K562 (cell line): ENCODE results near the gene TOR1A. TPM values are rescaled to one million over a fixed set of nuclear protein-coding genes. Genes with fewer than 3 reads are reported as not detected.

Source experiments
- CEBPB ChIP-seq: fragments of 450-650 bp; IDR thresholded peaks from 2 replicates; pipeline ENCODE4 v1.6.1; 2016; ENCODE audit warnings: missing genetic modification characterization, missing compliant biosample characterization
- CHD4 ChIP-seq: fragments of 200-600 bp; sonication (generic); IDR thresholded peaks from 3 replicates; pipeline ENCODE4 v1.6.1; 2012; ENCODE audit warnings: low read depth, mild to moderate bottlenecking, mixed read lengths, low read length, inconsistent platforms; ENCODE audit not compliant: insufficient read depth, insufficient replicate concordance, poor library complexity, severe bottlenecking
- KAT8 ChIP-seq: fragments of 450-650 bp; IDR thresholded peaks from 2 replicates; pipeline ENCODE4 v1.6.1; 2016; ENCODE audit warnings: low read depth, mild to moderate bottlenecking
- KLF10 ChIP-seq: fragments of 250-450 bp; sonication (Bioruptor Pico); IDR thresholded peaks from 2 replicates; pipeline ENCODE4 v1.6.1; 2021; ENCODE audit warnings: matching md5 sums
- KLF16 ChIP-seq: IDR thresholded peaks from 2 replicates; pipeline ENCODE4 v1.6.1; 2016; ENCODE audit warnings: antibody characterized with exemption
- MCM2 ChIP-seq: fragments of 450-650 bp; IDR thresholded peaks from 2 replicates; pipeline ENCODE4 v1.6.1; 2017; ENCODE audit warnings: low read depth, mild to moderate bottlenecking
- OTX1 ChIP-seq: fragments of 450-650 bp; formaldehyde crosslinking; IDR thresholded peaks from 2 replicates; pipeline ENCODE4 v1.4.0; 2022; ENCODE audit warnings: mild to moderate bottlenecking
- RAD21 ChIP-seq, 2 experiments: fragments of 250-450 bp in 1 of 2; fragments of 450-650 bp in 1 of 2; sonication (Bioruptor Pico) in 1 of 2; formaldehyde crosslinking in 1 of 2; IDR thresholded peaks in 1 of 2; conservative IDR thresholded peaks in 1 of 2; 2 replicates each; pipeline versions ENCODE4 v1.4.0 to v1.8.0; 2020 to 2022; ENCODE audit warnings: mild to moderate bottlenecking in 2 of 2, moderate library complexity in 1 of 2
- RB1 ChIP-seq: fragments of 450-650 bp; IDR thresholded peaks from 2 replicates; pipeline ENCODE4 v1.6.1; 2017; ENCODE audit warnings: low read depth, mild to moderate bottlenecking
- SMARCC2 ChIP-seq: fragments of 450-650 bp; IDR thresholded peaks from 2 replicates; pipeline ENCODE4 v1.6.1; 2017; ENCODE audit warnings: antibody characterized with exemption, moderate library complexity, mild to moderate bottlenecking, low read depth
- SMC3 ChIP-seq: conservative IDR thresholded peaks from 2 replicates; pipeline ENCODE4 v1.6.1; 2011; ENCODE audit warnings: low read depth, low read length, improper control_type of control experiment; ENCODE audit not compliant: insufficient read depth
- SNRNP70 ChIP-seq: fragments of 200-400 bp; formaldehyde crosslinking; optimal IDR thresholded peaks from 2 replicates; pipeline ENCODE3; 2017; ENCODE audit warnings: low read depth, low read length
- TCFL5 ChIP-seq: fragments of 250-450 bp; sonication (Bioruptor Pico); conservative IDR thresholded peaks from 2 replicates; pipeline ENCODE4 v1.6.1; 2021; ENCODE audit warnings: mild to moderate bottlenecking, moderate library complexity, matching md5 sums
- TEAD1 ChIP-seq, 2 experiments: fragments of 450-650 bp in 1 of 2; sonication (generic) in 1 of 2; formaldehyde crosslinking; IDR thresholded peaks; 2 replicates each; pipeline versions ENCODE4 v1.4.0 to v1.8.0; 2020 to 2022; ENCODE audit warnings: mild to moderate bottlenecking in 2 of 2, missing genetic modification reagents in 1 of 2
- TRIM28 ChIP-seq: fragments of 450-650 bp; IDR thresholded peaks from 2 replicates; pipeline ENCODE4 v1.6.1; 2017
- ZNF224 ChIP-seq: sonication (generic); formaldehyde crosslinking; IDR thresholded peaks from 2 replicates; pipeline ENCODE4 v1.8.0; 2022; ENCODE audit warnings: mild to moderate bottlenecking, missing genetic modification reagents
- ZNF507 ChIP-seq: conservative IDR thresholded peaks from 2 replicates; pipeline ENCODE4 v1.6.1; 2017; ENCODE audit warnings: missing genetic modification characterization, missing compliant biosample characterization
- ZNF644 ChIP-seq: fragments of 200-800 bp; sonication (Bioruptor generic); IDR thresholded peaks from 2 replicates; pipeline ENCODE4 v1.6.1; 2016; ENCODE audit warnings: low read depth, missing genetic modification characterization, missing compliant biosample characterization
- polyA plus RNA-seq, 8 experiments: library from polyadenylated mRNA; depleted of rRNA in 4 of 8; stranded (reverse) in 5 of 8; unstranded in 3 of 8; fragments of >200 nt; fragmentation: Nextera tagmentation in 2 of 8; fragmentation: Illumina TruSeq in 1 of 8; extraction: Ambion mirVana in 2 of 8; extraction: Trizol in 1 of 8; gene quantifications; 2 replicates each; pipeline versions ENCODE4 v1.2.1 to v1.2.3, GENCODE V29; 2011 to 2014; ENCODE audit warnings: inconsistent platforms in 1 of 8, missing spikeins in 1 of 8
- total RNA-seq, 7 experiments: library from RNA; depleted of rRNA in 6 of 7; stranded (reverse); fragments of >200 nt in 6 of 7; fragmentation: Illumina TruSeq in 2 of 7; extraction: Trizol in 2 of 7; gene quantifications; 2 replicates each; pipeline versions ENCODE4 v1.2.1 to v1.2.3, GENCODE V29; 2011 to 2021; ENCODE audit warnings: low replicate concordance in 1 of 7
- TF ChIP-seq, protein P1 (sequence below), 2 experiments: fragments of 150-350 bp in 1 of 2; IDR thresholded peaks; 2 replicates each; pipeline ENCODE4 v1.6.1; 2012 to 2016; ENCODE audit warnings: low read depth in 2 of 2, low read length in 2 of 2, mild to moderate bottlenecking in 1 of 2, moderate library complexity in 1 of 2
- TF ChIP-seq, protein P2 (sequence below): fragments of 450-650 bp; conservative IDR thresholded peaks from 2 replicates; pipeline ENCODE4 v1.6.1; 2016; ENCODE audit warnings: missing genetic modification characterization, low read depth, mild to moderate bottlenecking, missing compliant biosample characterization, moderate library complexity
- TF ChIP-seq, protein P3 (sequence below): sonication (generic); formaldehyde crosslinking; IDR thresholded peaks from 2 replicates; pipeline ENCODE4 v1.8.1; 2022; ENCODE audit warnings: missing genetic modification reagents

TOR1A gene
- total and polyA plus RNA-seq, 9 of the 15 experiments (the other 6 are each of a cell fraction or from before 2014, with no cell fraction given) = 4.5 to 85.8 (median 51.3) TPM

GRCh38 chr9:129823935-129824601 is at the start of gene TOR1A (continued):
- peak; percentile 97 for TF ChIP-seq ZNF644 (tag)
- TF ChIP-seq ZNF507 (tag) = no peak
- peak; percentile 66 for TF ChIP-seq CEBPB (tag)
- TF ChIP-seq TEAD1 (CRISPR knock-in tag; IDR thresholded peaks at IDR 0.05) = peak; percentile 55 to 67; a peak in 2 of 4 replicates
- TF ChIP-seq TCFL5 (CRISPR knock-in tag) = no peak
- TF ChIP-seq RB1 = peak; percentile 92
- TF ChIP-seq KLF10 = no peak
- TF ChIP-seq SNRNP70 = no peak
- no peak; a peak in 2 of 4 replicates for TF ChIP-seq RAD21 (CRISPR knock-in tag; conservative IDR thresholded peaks at IDR 0.05 in 1 of 2, IDR thresholded peaks at IDR 0.05 in 1 of 2)
- no peak for TF ChIP-seq OTX1 (CRISPR knock-in tag)
- TF ChIP-seq, protein P1, sequence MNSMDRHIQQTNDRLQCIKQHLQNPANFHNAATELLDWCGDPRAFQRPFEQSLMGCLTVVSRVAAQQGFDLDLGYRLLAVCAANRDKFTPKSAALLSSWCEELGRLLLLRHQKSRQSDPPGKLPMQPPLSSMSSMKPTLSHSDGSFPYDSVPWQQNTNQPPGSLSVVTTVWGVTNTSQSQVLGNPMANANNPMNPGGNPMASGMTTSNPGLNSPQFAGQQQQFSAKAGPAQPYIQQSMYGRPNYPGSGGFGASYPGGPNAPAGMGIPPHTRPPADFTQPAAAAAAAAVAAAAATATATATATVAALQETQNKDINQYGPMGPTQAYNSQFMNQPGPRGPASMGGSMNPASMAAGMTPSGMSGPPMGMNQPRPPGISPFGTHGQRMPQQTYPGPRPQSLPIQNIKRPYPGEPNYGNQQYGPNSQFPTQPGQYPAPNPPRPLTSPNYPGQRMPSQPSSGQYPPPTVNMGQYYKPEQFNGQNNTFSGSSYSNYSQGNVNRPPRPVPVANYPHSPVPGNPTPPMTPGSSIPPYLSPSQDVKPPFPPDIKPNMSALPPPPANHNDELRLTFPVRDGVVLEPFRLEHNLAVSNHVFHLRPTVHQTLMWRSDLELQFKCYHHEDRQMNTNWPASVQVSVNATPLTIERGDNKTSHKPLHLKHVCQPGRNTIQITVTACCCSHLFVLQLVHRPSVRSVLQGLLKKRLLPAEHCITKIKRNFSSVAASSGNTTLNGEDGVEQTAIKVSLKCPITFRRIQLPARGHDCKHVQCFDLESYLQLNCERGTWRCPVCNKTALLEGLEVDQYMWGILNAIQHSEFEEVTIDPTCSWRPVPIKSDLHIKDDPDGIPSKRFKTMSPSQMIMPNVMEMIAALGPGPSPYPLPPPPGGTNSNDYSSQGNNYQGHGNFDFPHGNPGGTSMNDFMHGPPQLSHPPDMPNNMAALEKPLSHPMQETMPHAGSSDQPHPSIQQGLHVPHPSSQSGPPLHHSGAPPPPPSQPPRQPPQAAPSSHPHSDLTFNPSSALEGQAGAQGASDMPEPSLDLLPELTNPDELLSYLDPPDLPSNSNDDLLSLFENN (IDR thresholded peaks at IDR 0.05; ENCODE audit: low read depth in 2 of 2, low read length in 2 of 2) = no peak
- peak; percentile 91; the same call in 1 of the 2 replicates for TF ChIP-seq TRIM28
- TF ChIP-seq, protein P2, sequence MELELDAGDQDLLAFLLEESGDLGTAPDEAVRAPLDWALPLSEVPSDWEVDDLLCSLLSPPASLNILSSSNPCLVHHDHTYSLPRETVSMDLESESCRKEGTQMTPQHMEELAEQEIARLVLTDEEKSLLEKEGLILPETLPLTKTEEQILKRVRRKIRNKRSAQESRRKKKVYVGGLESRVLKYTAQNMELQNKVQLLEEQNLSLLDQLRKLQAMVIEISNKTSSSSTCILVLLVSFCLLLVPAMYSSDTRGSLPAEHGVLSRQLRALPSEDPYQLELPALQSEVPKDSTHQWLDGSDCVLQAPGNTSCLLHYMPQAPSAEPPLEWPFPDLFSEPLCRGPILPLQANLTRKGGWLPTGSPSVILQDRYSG (tag) = peak; percentile 90
- TF ChIP-seq KLF16 = no peak
- TF ChIP-seq SMARCC2 = no peak
- TF ChIP-seq MCM2 = no peak
- no peak for TF ChIP-seq ZNF224
- TF ChIP-seq KAT8 = no peak
- TF ChIP-seq SMC3 = no peak
- TF ChIP-seq, protein P3, sequence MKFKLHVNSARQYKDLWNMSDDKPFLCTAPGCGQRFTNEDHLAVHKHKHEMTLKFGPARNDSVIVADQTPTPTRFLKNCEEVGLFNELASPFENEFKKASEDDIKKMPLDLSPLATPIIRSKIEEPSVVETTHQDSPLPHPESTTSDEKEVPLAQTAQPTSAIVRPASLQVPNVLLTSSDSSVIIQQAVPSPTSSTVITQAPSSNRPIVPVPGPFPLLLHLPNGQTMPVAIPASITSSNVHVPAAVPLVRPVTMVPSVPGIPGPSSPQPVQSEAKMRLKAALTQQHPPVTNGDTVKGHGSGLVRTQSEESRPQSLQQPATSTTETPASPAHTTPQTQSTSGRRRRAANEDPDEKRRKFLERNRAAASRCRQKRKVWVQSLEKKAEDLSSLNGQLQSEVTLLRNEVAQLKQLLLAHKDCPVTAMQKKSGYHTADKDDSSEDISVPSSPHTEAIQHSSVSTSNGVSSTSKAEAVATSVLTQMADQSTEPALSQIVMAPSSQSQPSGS (CRISPR knock-in tag) = no peak
- TF ChIP-seq CHD4 = no peak
